Femur (tissue), 1 donor: ENCODE results near the gene TEDC2.
A peak's percentile ranks its signal among the peaks of the same experiment; 100 is the strongest.
"Not testable (repeated sequence)": the region's sequence is repeated elsewhere in the genome, so short reads cannot be mapped to it uniquely, and the experiment has no call there.

Experiments used
- DNase-seq: peaks from one replicate; pipeline ENCODE4 v3.0.0-alpha.2; 2017

Gene TEDC2

GRCh38 chr16:2467528-2468232 is 7.8 kb downstream of the TEDC2 start:
- peak; percentile 92 for DNase-seq

- peak; percentile 73 for DNase-seq
These were observed 8.4 kb downstream of the TEDC2 start for GRCh38 chr16:2468233-2468724.

GRCh38 chr16:2468725-2469398 is 9.0 kb downstream of the TEDC2 start:
- DNase-seq = peak; percentile 67

GRCh38 chr16:2469399-2470233 is 9.7 kb downstream of the TEDC2 start:
- no peak for DNase-seq

- no peak for DNase-seq
These were observed 10.3 kb downstream of the TEDC2 start for GRCh38 chr16:2470234-2470601.

GRCh38 chr16:2470603-2471015 is 10.7 kb downstream of the TEDC2 start:
- DNase-seq = no peak

GRCh38 chr16:2471016-2471652 is 11.2 kb downstream of the TEDC2 start, which contains the start of gene NTN3:
Gene NTN3 (plus strand): TSS chr16:2471297. CDS start chr16:2471702, 405 bp downstream.
- DNase-seq = peak; percentile 86

GRCh38 chr16:2471653-2472487 is 12.0 kb downstream of the TEDC2 start:
- DNase-seq = no peak

- DNase-seq = no peak
These were observed 12.6 kb downstream of the TEDC2 start for GRCh38 chr16:2472488-2472864.

GRCh38 chr16:2472885-2473445 is 13.1 kb downstream of the TEDC2 start:
- DNase-seq = no peak

GRCh38 chr16:2473446-2473926 is 13.6 kb downstream of the TEDC2 start:
- DNase-seq = no peak

GRCh38 chr16:2473999-2474876 is 14.3 kb downstream of the TEDC2 start:
- no peak for DNase-seq

- peak; percentile 94 for DNase-seq
These were observed 15.0 kb downstream of the TEDC2 start, which contains the start of gene TBC1D24 for GRCh38 chr16:2474877-2475412. Gene TBC1D24 (plus strand): TSS chr16:2475127. CDS start chr16:2496149, 21,022 bp downstream.

GRCh38 chr16:2475413-2476344 is 15.8 kb downstream of the TEDC2 start:
- no peak for DNase-seq

GRCh38 chr16:2476345-2476720 is 16.4 kb downstream of the TEDC2 start:
- no peak for DNase-seq

GRCh38 chr16:2476741-2477140 is 16.8 kb downstream of the TEDC2 start:
- DNase-seq = no peak

- DNase-seq = no peak
These were observed 17.4 kb downstream of the TEDC2 start for GRCh38 chr16:2477327-2477726.

GRCh38 chr16:2478279-2478678 is 18.4 kb downstream of the TEDC2 start:
- no peak for DNase-seq

GRCh38 chr16:2479996-2480395 is 20.1 kb downstream of the TEDC2 start:
- DNase-seq = not testable (repeated sequence)
